DMS 273 treated with DMSO at 0.1 percent for 48 hours (cell line): ENCODE data around the gene LDB1.

Experiments
- DNase-seq: peaks from one replicate; lab custom pipeline; 2025; lab: John Stamatoyannopoulos, UW

LDB1 gene, protein sequence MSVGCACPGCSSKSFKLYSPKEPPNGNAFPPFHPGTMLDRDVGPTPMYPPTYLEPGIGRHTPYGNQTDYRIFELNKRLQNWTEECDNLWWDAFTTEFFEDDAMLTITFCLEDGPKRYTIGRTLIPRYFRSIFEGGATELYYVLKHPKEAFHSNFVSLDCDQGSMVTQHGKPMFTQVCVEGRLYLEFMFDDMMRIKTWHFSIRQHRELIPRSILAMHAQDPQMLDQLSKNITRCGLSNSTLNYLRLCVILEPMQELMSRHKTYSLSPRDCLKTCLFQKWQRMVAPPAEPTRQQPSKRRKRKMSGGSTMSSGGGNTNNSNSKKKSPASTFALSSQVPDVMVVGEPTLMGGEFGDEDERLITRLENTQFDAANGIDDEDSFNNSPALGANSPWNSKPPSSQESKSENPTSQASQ

DNA sequence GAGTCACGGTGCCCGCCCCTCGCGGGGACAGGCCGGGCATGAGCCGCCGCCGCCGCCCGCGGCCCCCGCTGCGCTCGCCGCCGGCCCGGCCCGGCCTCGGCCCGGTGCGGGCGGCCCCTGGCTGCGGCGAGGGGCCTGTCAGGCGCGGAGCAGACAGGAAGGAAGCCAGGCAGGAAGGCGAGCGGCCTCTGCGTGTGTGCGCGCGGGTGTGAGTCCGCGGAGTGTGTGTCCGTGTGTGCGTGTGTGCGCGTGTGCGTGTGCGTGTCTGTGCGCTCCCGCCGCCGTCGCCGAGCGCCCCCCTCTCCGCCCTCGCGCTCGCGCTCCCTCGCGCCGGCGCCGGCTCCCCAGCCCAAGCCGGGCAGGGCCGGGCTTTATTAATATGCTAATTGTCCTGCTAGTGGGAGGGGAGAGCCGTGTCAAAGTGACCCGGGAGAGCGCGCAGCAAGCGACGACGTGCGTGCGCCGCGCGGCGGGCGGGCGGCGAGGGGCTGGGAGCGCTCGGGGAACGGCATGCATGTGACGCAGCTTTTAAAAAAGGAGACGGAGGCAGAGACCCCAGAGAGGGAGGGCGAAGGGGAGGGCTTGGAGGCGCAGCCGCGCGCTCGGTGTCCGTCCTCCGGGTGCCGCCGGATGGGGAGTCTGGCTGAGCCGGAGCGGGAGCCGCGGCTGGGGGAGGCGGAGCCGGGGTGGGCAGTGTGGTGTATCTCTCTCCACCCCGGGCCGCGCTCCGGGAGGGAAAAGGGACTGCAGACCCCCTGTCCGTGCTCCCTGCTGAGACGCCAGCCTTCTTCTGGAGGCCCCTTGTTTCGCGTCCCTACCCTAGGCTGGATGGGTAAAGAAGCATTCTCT lies at the start of gene LDB1:
Gene LDB1 (minus strand): TSS at position 227 of the 849 bp plus-strand sequence. CDS start 258 bp downstream, outside the sequence.
- DNase-seq: peak; percentile 73

DNA sequence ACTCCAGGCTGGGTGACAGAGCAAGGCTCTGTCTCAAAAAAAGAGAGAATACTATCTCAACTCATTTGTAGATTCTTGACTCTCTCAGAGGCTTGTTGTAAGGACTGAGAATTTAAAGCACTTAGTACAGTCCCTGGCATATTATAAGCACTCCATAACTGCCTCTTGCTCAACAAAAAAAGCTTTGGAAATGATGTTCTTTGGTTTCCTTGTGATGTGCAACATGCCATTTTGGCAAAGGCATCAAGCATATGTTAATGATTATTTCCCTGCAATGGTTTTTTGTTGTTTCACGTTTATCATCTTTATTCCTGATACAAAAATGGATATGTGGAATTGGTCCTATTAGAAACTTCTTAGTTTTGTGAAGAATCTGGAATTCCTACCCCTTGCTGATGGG lies 47.7 kb upstream of the LDB1 start:
- no peak for DNase-seq

DNA sequence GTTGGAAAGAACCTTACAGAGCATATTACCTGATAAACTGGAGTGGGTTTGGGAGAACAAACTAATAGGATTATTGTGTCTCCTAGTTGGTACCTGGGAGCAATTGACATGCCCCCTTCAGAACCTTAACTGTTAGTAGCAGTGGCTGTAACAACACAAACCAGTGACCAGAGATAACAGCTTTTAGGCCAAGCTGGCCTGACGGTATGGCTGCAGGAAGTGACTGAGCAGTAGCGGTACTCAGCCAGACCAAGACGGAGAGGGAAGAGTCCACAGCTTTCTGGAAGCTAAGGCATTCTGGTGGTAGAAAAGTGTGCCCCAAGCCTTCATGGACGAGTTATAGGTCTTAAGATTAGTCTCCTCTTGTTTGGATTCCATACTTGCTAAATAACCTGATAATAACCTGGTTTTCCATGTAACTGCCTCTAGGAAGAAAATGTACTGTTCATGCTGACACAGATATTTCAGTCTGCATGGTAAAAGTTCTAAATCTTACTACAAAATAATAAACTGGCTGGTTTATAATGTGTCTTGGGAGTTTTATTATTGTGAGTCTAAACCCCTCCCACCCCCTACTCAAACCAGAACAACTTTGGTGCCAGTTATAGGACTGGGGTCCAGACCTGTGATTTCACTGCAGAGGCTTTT lies 43.3 kb upstream of the LDB1 start:
- no peak for DNase-seq

DNA sequence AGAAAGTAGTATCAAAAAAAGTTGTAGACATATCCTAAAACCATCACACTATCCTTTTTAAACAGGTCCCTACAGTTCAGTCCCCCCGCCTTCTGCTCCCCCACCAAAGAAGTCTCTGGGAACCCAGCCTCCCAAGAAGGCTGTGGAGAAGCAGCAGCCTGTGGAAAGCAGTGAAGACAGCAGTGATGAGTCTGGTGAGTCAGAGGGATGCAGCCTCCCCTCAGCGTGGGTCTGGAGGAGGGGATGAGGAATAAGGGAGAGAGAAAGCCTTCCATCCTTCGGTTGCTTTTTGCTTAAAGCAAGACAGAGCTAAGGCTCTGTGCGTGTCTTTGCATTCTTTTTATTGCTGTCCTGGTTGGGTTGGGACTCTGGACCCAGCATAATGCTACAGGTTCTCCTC lies 39.7 kb upstream of the LDB1 start:
- DNase-seq: no peak

DNA sequence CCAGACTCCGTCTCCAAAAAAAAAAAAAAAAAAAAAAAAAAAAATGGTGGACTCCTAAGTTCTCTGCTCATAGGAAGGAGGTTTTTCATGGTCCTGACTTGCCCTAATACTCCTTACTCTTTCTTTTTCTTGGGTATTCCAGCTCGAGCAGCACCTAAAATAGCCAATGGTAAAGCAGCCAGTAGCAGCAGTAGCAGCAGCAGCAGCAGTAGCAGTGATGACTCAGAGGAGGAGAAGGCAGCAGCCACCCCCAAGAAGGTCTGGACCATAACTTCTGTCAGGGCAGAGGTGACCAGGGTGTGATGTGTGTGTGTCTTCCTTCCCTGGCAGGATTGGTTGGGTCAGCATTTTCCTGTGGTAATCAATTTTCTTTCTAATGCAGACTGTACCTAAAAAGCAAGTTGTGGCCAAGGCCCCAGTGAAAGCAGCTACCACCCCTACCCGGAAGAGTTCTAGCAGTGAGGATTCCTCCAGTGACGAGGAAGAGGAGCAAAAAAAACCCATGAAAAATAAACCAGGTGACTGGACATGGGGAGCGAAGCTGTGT lies 39.0 kb upstream of the LDB1 start:
- DNase-seq: no peak

DNA sequence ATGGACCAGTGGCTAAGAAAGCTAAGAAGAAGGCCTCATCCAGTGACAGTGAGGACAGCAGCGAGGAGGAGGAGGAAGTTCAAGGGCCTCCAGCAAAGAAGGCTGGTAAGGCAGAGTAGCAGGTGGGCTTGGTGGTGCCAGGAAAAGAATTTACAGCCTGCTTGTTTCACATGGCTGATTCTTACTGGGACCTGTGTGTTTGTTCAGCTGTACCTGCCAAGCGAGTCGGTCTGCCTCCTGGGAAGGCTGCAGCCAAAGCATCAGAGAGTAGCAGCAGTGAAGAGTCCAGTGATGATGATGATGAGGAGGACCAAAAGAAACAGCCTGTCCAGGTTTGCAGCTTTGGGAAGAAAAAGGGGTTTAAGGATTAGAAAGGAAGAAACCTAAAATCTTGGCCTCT lies 37.1 kb upstream of the LDB1 start:
- no peak for DNase-seq

DNA sequence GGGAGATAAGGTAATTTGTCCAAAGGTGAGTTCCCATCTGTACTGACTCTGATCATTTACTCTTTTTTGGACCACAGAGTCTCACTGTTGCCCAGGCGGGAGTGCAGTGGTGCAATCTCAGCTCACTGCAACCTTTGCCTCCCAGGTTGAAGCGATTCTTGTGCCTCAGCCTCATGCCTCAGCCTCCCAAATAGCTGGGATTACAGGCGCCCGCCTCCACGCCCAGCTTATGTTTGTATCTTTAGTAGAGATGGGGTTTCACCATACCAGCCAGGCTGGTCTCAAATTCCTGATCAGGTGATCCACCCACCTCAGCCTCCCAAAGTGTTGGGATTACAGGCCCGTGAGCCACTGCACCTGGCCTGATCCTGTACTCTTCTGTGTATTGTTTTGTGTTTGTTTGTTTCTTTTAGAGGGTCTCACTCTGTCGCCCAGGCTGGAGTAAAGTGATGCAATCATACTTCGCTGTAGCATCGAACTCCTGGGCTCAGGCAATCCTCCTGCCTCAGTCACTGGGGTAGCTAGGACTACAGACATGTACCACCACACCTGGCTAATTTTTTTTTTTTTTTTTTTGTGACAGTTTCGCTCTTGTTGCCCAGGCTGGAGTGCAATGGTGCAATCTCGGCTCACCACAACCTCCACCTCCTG lies 34.4 kb upstream of the LDB1 start:
- no peak for DNase-seq

DNA sequence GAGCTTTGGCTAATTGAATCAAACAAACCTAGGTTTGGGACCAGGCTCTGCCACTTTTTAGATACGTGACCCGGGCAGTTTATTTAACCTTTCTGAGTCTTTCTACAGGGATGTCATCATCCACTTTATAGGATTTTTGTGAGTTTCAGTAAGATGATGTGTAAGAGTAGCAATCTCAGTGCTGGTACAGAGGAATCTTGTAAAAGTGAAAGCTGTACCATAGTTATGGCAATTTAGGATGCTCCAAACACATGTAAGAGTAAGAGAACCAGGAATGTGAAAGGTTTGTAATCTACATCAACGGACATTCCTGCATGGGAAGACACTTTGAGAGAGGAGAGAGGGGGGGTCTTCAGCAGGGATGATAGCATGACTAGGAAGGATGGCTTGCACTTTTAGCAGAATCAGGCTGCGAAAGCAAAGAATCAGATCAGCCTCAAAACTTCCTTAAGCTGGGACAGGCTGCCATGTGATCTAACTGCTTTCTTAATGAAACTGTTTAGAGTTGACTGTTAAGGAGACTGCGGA lies 33.0 kb upstream of the LDB1 start:
- DNase-seq: no peak

DNA sequence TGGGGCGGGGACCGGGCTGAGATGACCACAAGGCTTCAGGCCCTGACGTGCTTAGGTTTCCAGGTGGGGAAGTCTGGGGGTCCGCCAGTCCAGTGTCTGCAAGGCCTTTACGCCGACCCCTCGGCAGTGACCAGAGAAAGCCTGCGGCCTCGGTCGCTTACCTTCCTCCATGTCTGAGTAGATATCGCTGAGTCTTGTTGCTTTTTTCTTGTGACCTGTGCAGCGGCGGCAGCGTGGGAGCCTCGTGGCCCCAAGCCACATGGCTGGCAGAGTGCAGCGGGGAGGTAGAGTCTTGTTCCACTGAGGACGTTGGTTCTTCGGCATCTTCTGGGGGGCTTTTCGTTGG lies 32.4 kb upstream of the LDB1 start:
- no peak for DNase-seq

DNA sequence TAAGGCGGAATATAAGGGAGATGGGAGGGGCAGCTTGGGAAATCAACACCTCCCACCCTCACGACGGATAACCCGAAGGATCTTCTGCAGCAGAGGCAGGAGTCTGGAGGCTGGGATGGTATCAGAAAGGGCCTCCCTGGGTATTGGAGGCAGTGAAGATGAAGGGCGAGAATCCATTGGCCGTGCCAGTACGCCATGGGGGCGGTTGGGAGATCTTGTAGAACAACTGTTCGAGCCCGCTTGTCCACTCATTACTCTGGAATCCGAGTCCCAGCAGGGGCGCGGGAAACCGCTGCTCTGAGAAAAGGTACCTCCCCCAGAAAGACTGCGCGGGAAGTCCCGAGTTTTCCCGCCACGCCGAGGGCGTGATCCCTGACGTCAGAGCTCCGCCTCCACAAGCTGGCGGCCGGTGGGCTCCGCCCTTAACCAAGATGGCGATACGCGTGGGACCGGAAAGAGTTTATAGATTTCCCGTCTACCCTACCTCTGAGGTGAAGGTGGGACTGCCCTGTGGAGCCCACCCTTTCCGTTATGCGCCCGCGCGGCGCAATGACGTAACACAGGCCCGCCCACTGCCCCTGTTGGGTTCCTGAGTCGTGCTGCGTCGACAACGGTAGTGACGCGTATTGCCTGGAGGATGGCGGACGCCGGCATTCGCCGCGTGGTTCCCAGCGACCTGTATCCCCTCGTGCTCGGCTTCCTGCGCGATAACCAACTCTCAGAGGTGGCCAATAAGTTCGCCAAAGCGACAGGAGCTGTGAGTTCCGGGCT lies 31.8 kb upstream of the LDB1 start, which contains the start of gene NOLC1:
Gene NOLC1 (plus strand): TSS at position 616 of the 771 bp plus-strand sequence. CDS start 22 bp downstream, at position 638.
- peak; percentile 94 for DNase-seq

DNA sequence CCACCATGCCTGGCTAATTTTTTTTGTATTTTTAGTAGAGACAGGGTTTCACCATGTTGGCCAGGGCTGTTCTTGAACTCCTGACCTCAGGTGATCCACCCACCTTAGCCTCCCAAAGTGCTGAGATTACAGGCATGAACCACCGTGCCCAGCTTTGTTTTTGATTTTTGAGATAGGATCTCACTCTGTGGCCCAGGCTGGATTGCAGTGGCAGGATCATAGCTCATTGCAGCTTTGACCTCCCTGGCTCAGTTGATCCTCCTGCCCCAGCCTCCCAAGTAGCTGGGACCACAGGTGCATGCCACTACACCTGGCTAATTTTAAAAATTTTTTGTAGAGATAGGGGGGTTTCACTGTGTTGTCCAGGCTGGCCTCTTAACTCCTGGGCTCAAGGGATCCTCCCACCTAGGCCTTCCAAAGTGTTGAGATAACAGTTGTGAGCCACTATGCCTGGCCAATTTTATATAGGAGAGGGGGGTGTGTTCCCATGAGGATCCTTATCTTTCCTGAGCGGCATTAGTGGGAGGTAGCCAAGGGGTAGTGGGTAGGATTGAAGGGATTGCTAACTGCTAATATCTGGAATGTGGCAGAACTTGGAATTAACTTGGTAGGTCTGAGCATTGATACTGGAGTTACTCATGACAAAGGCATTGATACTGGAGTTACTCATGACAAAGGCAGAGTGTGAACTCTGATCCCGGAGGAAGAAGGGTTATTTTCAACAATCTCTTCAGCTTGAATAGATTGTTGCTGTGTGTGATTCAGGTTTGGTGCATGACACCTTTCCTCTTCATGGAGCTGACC lies 31.0 kb upstream of the LDB1 start:
- DNase-seq: no peak

DNA sequence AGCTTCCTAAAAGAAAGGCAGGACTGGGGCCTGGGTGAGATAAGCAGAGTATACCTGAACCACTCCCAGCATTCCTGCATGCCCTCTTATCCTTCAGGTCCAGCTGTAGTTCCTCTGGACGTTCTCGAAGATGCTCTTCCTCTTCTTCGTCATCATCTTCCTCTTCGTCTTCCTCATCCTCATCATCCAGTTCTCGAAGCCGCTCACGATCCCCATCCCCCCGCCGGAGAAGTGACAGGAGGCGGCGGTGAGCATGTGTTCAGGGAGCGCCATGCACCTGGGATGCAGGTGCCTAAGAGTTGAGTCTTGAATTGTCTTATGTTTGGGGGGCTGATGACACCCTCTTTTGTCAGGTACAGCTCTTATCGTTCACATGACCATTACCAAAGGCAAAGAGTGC lies 28.1 kb upstream of the LDB1 start:
- no peak for DNase-seq

DNA sequence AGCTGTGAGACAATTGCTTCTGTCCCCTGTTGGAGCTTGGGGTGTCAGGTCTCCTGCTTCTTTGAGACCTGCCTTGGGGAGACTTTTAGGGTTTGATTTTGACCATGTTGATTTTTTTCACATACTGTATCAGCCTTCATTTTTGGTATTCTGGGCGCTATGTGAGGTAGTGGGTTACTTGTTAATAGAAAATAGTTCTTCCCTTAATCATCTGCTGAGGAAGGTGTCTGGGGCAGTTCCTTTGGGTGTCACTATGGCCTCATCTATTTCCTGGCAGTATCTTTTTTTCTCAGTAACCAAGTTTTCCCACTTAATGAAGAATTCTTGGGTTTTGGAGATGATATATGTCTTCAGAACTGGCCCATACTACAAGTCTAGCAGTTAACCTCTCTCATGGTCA lies 27.4 kb upstream of the LDB1 start:
- DNase-seq: no peak

DNA sequence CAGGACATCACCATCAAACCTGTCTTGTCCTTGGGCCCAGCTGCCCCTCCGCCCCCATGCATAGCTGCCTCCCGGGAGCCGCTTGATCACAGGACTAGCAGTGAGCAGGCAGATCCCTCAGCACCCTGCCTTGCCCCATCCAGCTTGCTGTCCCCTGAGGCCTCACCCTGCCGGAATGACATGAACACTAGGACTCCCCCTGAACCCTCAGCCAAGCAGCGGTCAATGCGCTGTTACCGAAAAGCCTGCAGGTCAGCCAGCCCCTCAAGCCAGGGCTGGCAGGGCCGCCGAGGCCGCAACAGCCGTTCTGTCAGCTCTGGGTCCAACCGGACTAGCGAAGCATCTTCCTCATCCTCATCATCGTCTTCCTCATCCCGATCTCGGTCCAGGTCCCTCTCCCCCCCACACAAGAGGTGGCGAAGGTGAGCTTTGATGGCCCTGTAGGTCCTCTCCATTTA lies 26.8 kb upstream of the LDB1 start:
- DNase-seq: no peak

DNA sequence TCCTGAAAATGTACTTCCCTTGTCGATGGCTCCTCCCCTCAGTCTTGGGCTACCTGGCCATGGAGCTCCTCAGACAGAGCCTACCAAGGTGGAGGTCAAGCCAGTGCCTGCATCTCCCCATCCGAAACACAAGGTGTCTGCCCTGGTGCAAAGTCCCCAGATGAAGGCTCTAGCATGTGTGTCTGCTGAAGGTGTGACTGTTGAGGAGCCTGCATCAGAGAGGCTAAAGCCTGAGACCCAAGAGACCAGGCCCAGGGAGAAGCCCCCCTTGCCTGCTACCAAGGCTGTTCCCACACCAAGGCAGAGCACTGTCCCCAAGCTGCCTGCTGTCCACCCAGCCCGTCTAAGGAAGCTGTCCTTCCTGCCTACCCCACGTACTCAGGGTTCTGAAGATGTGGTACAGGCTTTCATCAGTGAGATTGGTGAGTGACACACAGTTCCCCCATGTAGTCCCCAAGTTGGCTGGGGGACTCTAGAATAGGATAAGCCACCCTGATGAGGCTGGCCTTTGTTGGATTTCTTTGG lies 21.5 kb upstream of the LDB1 start:
- no peak for DNase-seq

DNA sequence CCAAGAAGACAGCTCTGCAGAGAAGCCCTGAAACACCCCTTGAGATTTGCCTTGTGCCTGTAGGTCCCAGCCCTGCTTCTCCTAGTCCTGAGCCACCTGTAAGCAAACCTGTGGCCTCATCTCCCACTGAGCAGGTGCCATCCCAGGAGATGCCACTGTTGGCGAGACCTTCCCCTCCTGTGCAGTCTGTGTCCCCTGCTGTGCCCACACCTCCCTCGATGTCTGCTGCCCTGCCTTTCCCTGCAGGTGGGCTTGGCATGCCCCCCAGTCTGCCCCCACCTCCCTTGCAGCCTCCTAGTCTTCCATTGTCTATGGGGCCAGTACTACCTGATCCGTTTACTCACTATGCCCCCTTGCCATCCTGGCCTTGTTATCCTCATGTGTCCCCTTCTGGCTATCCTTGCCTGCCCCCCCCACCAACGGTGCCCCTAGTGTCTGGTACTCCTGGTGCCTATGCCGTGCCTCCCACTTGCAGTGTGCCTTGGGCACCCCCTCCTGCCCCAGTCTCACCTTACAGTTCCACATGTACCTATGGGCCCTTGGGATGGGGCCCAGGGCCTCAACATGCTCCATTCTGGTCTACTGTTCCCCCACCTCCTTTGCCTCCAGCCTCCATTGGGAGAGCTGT lies 20.9 kb upstream of the LDB1 start:
- no peak for DNase-seq

DNA sequence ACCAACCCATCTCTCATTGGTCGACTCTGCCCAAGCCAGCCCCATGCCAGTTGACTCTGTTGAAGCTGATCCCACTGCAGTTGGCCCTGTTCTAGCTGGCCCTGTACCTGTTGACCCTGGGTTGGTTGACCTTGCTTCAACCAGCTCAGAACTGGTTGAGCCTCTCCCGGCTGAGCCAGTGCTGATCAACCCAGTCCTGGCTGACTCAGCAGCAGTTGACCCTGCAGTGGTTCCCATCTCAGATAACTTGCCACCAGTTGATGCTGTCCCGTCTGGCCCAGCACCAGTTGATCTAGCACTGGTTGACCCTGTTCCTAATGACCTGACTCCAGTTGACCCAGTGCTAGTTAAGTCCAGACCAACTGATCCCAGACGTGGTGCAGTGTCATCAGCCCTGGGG lies 20.1 kb upstream of the LDB1 start:
- no peak for DNase-seq

DNA sequence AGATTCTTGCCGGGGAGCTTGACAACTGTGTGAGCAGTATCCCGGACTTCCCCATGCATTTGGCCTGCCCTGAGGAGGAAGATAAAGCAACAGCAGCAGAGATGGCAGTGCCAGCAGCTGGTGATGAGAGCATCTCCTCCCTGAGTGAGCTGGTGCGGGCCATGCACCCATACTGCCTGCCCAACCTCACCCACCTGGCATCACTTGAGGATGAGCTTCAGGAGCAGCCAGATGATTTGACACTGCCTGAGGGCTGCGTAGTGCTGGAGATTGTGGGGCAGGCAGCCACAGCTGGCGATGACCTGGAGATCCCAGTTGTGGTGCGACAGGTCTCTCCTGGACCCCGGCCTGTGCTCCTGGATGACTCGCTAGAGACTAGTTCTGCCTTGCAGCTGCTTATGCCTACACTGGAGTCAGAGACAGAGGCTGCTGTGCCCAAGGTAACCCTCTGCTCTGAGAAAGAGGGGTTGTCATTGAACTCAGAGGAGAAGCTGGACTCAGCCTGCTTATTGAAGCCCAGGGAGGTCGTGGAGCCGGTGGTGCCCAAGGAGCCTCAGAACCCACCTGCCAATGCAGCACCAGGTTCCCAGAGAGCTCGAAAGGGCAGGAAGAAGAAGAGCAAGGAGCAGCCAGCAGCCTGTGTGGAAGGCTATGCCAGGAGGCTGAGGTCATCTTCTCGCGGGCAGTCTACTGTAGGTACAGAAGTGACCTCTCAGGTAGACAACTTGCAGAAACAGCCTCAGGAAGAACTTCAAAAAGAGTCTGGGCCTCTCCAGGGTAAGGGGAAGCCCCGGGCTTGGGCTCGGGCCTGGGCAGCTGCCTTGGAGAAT lies 19.3 kb upstream of the LDB1 start:
- DNase-seq: no peak
